GM12864 (cell line): ENCODE results near the gene TTC33.
"Not testable (repeated sequence)": the region's sequence is repeated elsewhere in the genome, so short reads cannot be mapped to it uniquely, and the experiment has no call there.

Source experiments
- DNase-seq: peaks from one replicate; pipeline ENCODE4 v3.0.0-alpha.2; 2011; ENCODE audit warnings: low read depth
- H3K4me3 ChIP-seq: 2 replicates; pipeline ENCODE4 v1.5.1; 2011; ENCODE audit warnings: mild to moderate bottlenecking, low read depth, low read length, control low read depth
- CTCF ChIP-seq: IDR thresholded peaks from 2 replicates; pipeline ENCODE4 v1.5.1; 2011; ENCODE audit warnings: low read depth, mild to moderate bottlenecking, moderate library complexity, low read length, control low read depth, inconsistent platforms; ENCODE audit errors: missing control alignments

The TTC33 gene

GRCh38 chr5:40735609-40736008, 20.2 kb downstream of the TTC33 start:
- H3K4me3 ChIP-seq, result no peak overlapping the region
- TF ChIP-seq CTCF, result no peak
- DNase-seq, result no peak

GRCh38 chr5:40734986-40735385, 20.8 kb downstream of the TTC33 start:
- no peak for TF ChIP-seq CTCF
- no peak overlapping the region for H3K4me3 ChIP-seq
- DNase-seq, result no peak

- no peak for DNase-seq
Measured at GRCh38 chr5:40733879-40734563, 21.7 kb downstream of the TTC33 start.

GRCh38 chr5:40733434-40733833, 22.3 kb downstream of the TTC33 start:
- TF ChIP-seq CTCF, result no peak
- no peak for DNase-seq
- H3K4me3 ChIP-seq, result no peak overlapping the region

More at GRCh38 chr5:40733879-40734563, 21.7 kb downstream of the TTC33 start:
- no peak overlapping the region for H3K4me3 ChIP-seq
- TF ChIP-seq CTCF, result no peak

- not testable (repeated sequence) for H3K4me3 ChIP-seq, DNase-seq
Measured at GRCh38 chr5:40722497-40722911, 33.3 kb downstream of the TTC33 start.

GRCh38 chr5:40720069-40720468, 35.7 kb downstream of the TTC33 start:
- no peak for DNase-seq
- TF ChIP-seq CTCF, result no peak
- no peak overlapping the region for H3K4me3 ChIP-seq

GRCh38 chr5:40717281-40717680, 38.5 kb downstream of the TTC33 start:
- no peak for TF ChIP-seq CTCF
- H3K4me3 ChIP-seq, result no peak overlapping the region
- DNase-seq, result no peak
